K562 (cell line): ENCODE data around the gene CCDC15. TPM values are rescaled to one million over a fixed set of nuclear protein-coding genes. Genes with fewer than 3 reads are reported as not detected.
A peak's percentile ranks its signal among the peaks of the same experiment; 100 is the strongest.

Experiments used
- ASH1L ChIP-seq: fragments of 450-650 bp; IDR thresholded peaks from 2 replicates; pipeline ENCODE4 v1.6.1; 2018; ENCODE audit warnings: borderline replicate concordance, mild to moderate bottlenecking, low read depth; ENCODE audit not compliant: partially characterized antibody
- CREM ChIP-seq: IDR thresholded peaks from 2 replicates; pipeline ENCODE4 v1.6.1; 2014; ENCODE audit warnings: antibody characterized with exemption, low read depth
- ESRRB ChIP-seq: fragments of 250-450 bp; sonication (Bioruptor Pico); IDR thresholded peaks from 2 replicates; pipeline ENCODE4 v1.5.0; 2020; ENCODE audit warnings: mild to moderate bottlenecking, moderate library complexity, borderline replicate concordance
- ETS2 ChIP-seq: IDR thresholded peaks from 2 replicates; pipeline ENCODE4 v1.6.1; 2016; ENCODE audit warnings: borderline replicate concordance, missing genetic modification characterization, mild to moderate bottlenecking, moderate library complexity, missing compliant biosample characterization; ENCODE audit not compliant: poor library complexity, severe bottlenecking
- FOXK2 ChIP-seq, 2 experiments: fragments of 450-650 bp; IDR thresholded peaks in 1 of 2; conservative IDR thresholded peaks in 1 of 2; 2 replicates each; pipeline ENCODE4 v1.6.1; 2016; ENCODE audit warnings: low read depth in 2 of 2, mild to moderate bottlenecking in 1 of 2
- FUS ChIP-seq: fragments of 200-400 bp; formaldehyde crosslinking; optimal IDR thresholded peaks from 2 replicates; pipeline ENCODE3; 2017; ENCODE audit warnings: low read depth, low read length
- HCFC1 ChIP-seq: IDR thresholded peaks from 2 replicates; pipeline ENCODE4 v1.6.1; 2012; ENCODE audit warnings: low read depth, low read length, improper control_type of control experiment
- HDAC2 ChIP-seq: fragments of 450-650 bp; IDR thresholded peaks from 2 replicates; pipeline ENCODE4 v1.6.1; 2016; ENCODE audit warnings: mild to moderate bottlenecking
- HSF4 ChIP-seq: fragments of 250-450 bp; sonication (Bioruptor Pico); IDR thresholded peaks from 2 replicates; pipeline ENCODE4 v2.1.2; 2022; ENCODE audit warnings: mild to moderate bottlenecking, moderate library complexity, borderline replicate concordance
- KDM5B ChIP-seq: fragments of 200-600 bp; sonication (generic); IDR thresholded peaks from 2 replicates; pipeline ENCODE4 v1.6.1; 2012; ENCODE audit warnings: low read depth, mild to moderate bottlenecking, moderate library complexity, low read length, control low read depth, inconsistent platforms; ENCODE audit not compliant: insufficient replicate concordance
- KLF1 ChIP-seq: fragments of 450-650 bp; IDR thresholded peaks from 2 replicates; pipeline ENCODE4 v1.6.1; 2016; ENCODE audit warnings: missing genetic modification characterization, missing compliant biosample characterization
- LCOR ChIP-seq: sonication (generic); formaldehyde crosslinking; IDR thresholded peaks from 2 replicates; pipeline ENCODE4 v1.8.0; 2022; ENCODE audit warnings: mild to moderate bottlenecking, missing genetic modification reagents
- NELFE ChIP-seq: IDR thresholded peaks from 2 replicates; pipeline ENCODE4 v1.6.1; 2011; ENCODE audit warnings: mild to moderate bottlenecking; ENCODE audit not compliant: insufficient read depth, insufficient read length
- POLR2AphosphoS5 ChIP-seq: IDR thresholded peaks from 2 replicates; pipeline ENCODE4 v1.6.1; 2011; ENCODE audit warnings: mild to moderate bottlenecking, low read depth, low read length, moderate library complexity; ENCODE audit not compliant: control insufficient read depth, insufficient read depth
- PPARD ChIP-seq: fragments of 250-450 bp; sonication (Bioruptor Pico); IDR thresholded peaks from 2 replicates; pipeline ENCODE4 v1.8.0; 2022; ENCODE audit warnings: inconsistent platforms, mild to moderate bottlenecking, moderate library complexity
- PTTG1 ChIP-seq: fragments of 450-650 bp; IDR thresholded peaks from 2 replicates; pipeline ENCODE4 v1.6.1; 2016; ENCODE audit warnings: low read depth, mild to moderate bottlenecking, missing genetic modification characterization, missing compliant biosample characterization
- RFX7 ChIP-seq: fragments of 250-450 bp; sonication (Bioruptor Pico); IDR thresholded peaks from 2 replicates; pipeline ENCODE4 v1.5.1; 2021; ENCODE audit warnings: mild to moderate bottlenecking
- SETDB1 ChIP-seq: IDR thresholded peaks from one replicate; pipeline ENCODE4 v1.6.1; 2012; ENCODE audit warnings: low read length, control low read depth, inconsistent platforms
- TRIM28 ChIP-seq: fragments of 450-650 bp; IDR thresholded peaks from 2 replicates; pipeline ENCODE4 v1.6.1; 2017
- XRCC5 ChIP-seq: fragments of 200-400 bp; formaldehyde crosslinking; IDR thresholded peaks from 2 replicates; pipeline ENCODE4 v1.6.1; 2017; ENCODE audit warnings: low read depth, mild to moderate bottlenecking, low read length
- ZNF175 ChIP-seq: fragments of 200-800 bp; sonication (Bioruptor generic); IDR thresholded peaks from 2 replicates; pipeline ENCODE4 v1.6.1; 2016; ENCODE audit warnings: low read depth, mild to moderate bottlenecking, missing genetic modification characterization, missing compliant biosample characterization
- ZNF766 ChIP-seq: fragments of 200-800 bp; sonication (Bioruptor generic); conservative IDR thresholded peaks from 2 replicates; pipeline ENCODE4 v1.6.1; 2016; ENCODE audit warnings: missing genetic modification characterization, missing compliant biosample characterization
- polyA plus RNA-seq, 8 experiments: library from polyadenylated mRNA; depleted of rRNA in 4 of 8; stranded (reverse) in 5 of 8; unstranded in 3 of 8; fragments of >200 nt; fragmentation: Nextera tagmentation in 2 of 8; fragmentation: Illumina TruSeq in 1 of 8; extraction: Ambion mirVana in 2 of 8; extraction: Trizol in 1 of 8; gene quantifications; 2 replicates each; pipeline versions ENCODE4 v1.2.1 to v1.2.3, GENCODE V29; 2011 to 2014; ENCODE audit warnings: inconsistent platforms in 1 of 8, missing spikeins in 1 of 8
- total RNA-seq, 7 experiments: library from RNA; depleted of rRNA in 6 of 7; stranded (reverse); fragments of >200 nt in 6 of 7; fragmentation: Illumina TruSeq in 2 of 7; extraction: Trizol in 2 of 7; gene quantifications; 2 replicates each; pipeline versions ENCODE4 v1.2.1 to v1.2.3, GENCODE V29; 2011 to 2021; ENCODE audit warnings: low replicate concordance in 1 of 7
- TF ChIP-seq, protein P1 (sequence below): sonication (generic); formaldehyde crosslinking; IDR thresholded peaks from 2 replicates; pipeline ENCODE4 v1.8.0; 2023; ENCODE audit warnings: mild to moderate bottlenecking, missing genetic modification reagents
- TF ChIP-seq, protein P2 (sequence below): fragments of 250-450 bp; sonication (Bioruptor Pico); IDR thresholded peaks from 2 replicates; pipeline ENCODE4 v1.5.1; 2021; ENCODE audit warnings: mild to moderate bottlenecking

Gene CCDC15
- total and polyA plus RNA-seq, 9 of the 15 experiments (the other 6 are each of a cell fraction or from before 2014, with no cell fraction given), result 1.9 to 9.2 (median 3.9) TPM

DNA sequence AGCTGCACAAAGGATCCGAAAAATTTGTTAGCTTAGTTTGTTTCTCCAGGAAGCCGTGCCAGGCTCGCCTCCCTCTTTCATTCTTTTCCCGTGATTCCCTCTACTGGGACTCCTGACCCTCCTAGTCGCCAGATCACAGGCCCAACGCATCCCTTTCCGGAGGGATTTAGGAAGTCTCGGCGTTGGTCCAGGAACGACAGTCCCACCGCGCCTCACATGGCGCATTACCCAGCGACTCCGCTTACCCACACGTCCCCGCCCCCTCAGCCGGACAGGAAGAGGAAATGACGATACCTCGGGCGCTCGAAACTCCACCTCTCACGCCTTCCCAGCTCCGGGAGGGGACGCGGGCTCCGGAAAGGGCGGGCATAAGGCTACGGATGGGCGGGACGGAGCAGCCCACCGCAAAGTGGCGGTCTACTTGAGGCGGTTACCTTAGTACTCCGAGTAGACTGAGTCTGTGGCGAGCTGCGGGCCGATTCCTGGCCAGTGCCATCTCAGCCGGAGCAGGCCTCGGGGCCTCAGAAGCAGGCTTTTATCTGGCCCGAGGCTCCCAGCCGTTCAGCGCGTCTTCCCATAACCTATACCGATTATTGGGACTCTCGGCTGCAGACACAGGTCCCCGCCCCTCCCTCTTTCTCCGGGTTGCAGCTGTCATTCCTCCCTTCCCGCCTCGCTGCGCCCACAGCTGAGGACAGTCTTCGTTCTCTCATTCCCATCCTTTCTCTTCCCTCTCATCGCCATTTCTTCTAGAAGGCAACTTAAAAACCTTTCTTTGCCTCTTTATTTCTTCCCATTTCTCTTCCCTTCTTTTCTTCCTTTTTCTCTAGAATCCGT, at the start of gene CCDC15 (continued):
- TF ChIP-seq, protein P1, sequence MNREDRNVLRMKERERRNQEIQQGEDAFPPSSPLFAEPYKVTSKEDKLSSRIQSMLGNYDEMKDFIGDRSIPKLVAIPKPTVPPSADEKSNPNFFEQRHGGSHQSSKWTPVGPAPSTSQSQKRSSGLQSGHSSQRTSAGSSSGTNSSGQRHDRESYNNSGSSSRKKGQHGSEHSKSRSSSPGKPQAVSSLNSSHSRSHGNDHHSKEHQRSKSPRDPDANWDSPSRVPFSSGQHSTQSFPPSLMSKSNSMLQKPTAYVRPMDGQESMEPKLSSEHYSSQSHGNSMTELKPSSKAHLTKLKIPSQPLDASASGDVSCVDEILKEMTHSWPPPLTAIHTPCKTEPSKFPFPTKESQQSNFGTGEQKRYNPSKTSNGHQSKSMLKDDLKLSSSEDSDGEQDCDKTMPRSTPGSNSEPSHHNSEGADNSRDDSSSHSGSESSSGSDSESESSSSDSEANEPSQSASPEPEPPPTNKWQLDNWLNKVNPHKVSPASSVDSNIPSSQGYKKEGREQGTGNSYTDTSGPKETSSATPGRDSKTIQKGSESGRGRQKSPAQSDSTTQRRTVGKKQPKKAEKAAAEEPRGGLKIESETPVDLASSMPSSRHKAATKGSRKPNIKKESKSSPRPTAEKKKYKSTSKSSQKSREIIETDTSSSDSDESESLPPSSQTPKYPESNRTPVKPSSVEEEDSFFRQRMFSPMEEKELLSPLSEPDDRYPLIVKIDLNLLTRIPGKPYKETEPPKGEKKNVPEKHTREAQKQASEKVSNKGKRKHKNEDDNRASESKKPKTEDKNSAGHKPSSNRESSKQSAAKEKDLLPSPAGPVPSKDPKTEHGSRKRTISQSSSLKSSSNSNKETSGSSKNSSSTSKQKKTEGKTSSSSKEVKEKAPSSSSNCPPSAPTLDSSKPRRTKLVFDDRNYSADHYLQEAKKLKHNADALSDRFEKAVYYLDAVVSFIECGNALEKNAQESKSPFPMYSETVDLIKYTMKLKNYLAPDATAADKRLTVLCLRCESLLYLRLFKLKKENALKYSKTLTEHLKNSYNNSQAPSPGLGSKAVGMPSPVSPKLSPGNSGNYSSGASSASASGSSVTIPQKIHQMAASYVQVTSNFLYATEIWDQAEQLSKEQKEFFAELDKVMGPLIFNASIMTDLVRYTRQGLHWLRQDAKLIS, result peak; percentile 77; the same call in 1 of the 2 replicates
- TF ChIP-seq HDAC2 (no peak; the same call in 1 of the 2 replicates), HCFC1 (peak; percentile 51), POLR2AphosphoS5 (peak; percentile 97), FUS (no peak), PPARD (CRISPR knock-in tag) (no peak), CREM (peak; percentile 96), KDM5B (peak; percentile 78), NELFE (no peak), ZNF766 (CRISPR knock-in tag) (no peak), SETDB1 (no peak), LCOR (CRISPR knock-in tag) (no peak), XRCC5 (no peak; the same call in 1 of the 2 replicates), ASH1L (peak; percentile 24), KLF1 (no peak), HSF4 (no peak), RFX7 (CRISPR knock-in tag) (no peak), TRIM28 (no peak), ZNF175 (CRISPR knock-in tag) (no peak), ESRRB (CRISPR knock-in tag) (no peak), PTTG1 (no peak), ETS2 (tag) (no peak), FOXK2 (conservative IDR thresholded peaks at IDR 0.05 in 1 of 2, IDR thresholded peaks at IDR 0.05 in 1 of 2; ENCODE audit: low read depth in 2 of 2) (0 out of 4 replicates have a peak, but pooled peaks of 1 of the 2 experiments have one; percentile 26)
- TF ChIP-seq, protein P2, sequence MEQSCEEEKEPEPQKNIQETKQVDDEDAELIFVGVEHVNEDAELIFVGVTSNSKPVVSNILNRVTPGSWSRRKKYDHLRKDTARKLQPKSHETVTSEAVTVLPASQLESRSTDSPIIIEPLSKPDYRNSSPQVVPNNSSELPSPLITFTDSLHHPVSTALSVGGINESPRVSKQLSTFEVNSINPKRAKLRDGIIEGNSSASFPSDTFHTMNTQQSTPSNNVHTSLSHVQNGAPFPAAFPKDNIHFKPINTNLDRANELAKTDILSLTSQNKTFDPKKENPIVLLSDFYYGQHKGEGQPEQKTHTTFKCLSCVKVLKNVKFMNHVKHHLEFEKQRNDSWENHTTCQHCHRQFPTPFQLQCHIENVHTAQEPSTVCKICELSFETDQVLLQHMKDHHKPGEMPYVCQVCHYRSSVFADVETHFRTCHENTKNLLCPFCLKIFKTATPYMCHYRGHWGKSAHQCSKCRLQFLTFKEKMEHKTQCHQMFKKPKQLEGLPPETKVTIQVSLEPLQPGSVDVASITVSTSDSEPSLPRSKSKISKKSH (CRISPR knock-in tag), result no peak
